Transverse colon (tissue), 3 donors: ENCODE results near the gene FER.

Experiments used
- EP300 ChIP-seq: sonication (generic); formaldehyde crosslinking; IDR thresholded peaks from one replicate; pipeline ENCODE4 v1.6.1; 2017; ENCODE audit warnings: antibody characterized with exemption, low read depth
- TF ChIP-seq, protein P1 (sequence below), 5 experiments: fragments of 200-600 bp in 3 of 5; fragments of 450-650 bp in 2 of 5; sonication (generic) in 3 of 5; IDR thresholded peaks; 1 replicate in 2 of 5; 2 replicates in 3 of 5; pipeline ENCODE4 v1.5.1; 2016 to 2017; ENCODE audit warnings: antibody characterized with exemption in 5 of 5, inconsistent platforms in 3 of 5, mild to moderate bottlenecking in 2 of 5, moderate library complexity in 1 of 5

DNA sequence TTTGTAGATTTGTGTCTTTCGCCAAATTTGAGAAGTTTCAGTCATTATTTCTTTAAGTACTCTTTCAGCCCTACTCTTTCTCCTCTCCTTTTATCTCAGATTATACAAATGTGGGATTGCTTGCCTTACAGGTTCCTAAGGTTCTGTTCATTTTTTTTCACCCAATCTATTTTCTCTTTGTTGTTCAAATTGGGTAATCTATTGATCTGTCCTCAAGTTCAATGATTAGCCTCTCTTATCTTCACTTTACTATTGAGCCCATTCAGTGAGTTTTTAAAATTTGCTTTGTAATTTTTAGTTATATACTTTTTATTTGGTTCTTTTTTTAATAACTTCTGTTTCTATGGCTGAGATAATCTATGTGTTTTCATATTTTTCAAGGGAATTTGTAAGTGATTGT, 282.1 kb downstream of the FER start:
- no peak for TF ChIP-seq EP300
- TF ChIP-seq, protein P1, sequence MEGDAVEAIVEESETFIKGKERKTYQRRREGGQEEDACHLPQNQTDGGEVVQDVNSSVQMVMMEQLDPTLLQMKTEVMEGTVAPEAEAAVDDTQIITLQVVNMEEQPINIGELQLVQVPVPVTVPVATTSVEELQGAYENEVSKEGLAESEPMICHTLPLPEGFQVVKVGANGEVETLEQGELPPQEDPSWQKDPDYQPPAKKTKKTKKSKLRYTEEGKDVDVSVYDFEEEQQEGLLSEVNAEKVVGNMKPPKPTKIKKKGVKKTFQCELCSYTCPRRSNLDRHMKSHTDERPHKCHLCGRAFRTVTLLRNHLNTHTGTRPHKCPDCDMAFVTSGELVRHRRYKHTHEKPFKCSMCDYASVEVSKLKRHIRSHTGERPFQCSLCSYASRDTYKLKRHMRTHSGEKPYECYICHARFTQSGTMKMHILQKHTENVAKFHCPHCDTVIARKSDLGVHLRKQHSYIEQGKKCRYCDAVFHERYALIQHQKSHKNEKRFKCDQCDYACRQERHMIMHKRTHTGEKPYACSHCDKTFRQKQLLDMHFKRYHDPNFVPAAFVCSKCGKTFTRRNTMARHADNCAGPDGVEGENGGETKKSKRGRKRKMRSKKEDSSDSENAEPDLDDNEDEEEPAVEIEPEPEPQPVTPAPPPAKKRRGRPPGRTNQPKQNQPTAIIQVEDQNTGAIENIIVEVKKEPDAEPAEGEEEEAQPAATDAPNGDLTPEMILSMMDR (IDR thresholded peaks at IDR 0.05) = no peak
